Psoas muscle (tissue), 8 donors: ENCODE measurements around the gene LARP1. TPM values are rescaled to one million over a fixed set of nuclear protein-coding genes. Genes with fewer than 3 reads are reported as not detected.
"Not testable (repeated sequence)": the region's sequence is repeated elsewhere in the genome, so short reads cannot be mapped to it uniquely, and the experiment has no call there.

Experiments
- ATAC-seq, 4 donors: fragments of 200-7000 bp; cut with Tn5 transposase; one replicate each; pipeline ENCODE4 v1.9.1; 2020; ENCODE audit warnings: moderate library complexity in 3 of 4, mild to moderate bottlenecking in 2 of 4
- DNase-seq, 2 donors: peaks; one replicate each; pipeline ENCODE4 v3.0.0-alpha.2; 2020
- H3K27ac ChIP-seq: fragments of 200-600 bp; one replicate; pipeline ENCODE4 v1.8.0; 2022
- H3K27me3 ChIP-seq, 3 donors: fragments of 200-600 bp in 1 of 3; one replicate each; pipeline versions ENCODE4 v1.6.1 to v1.8.0; 2013 to 2022; ENCODE audit warnings: low read length in 2 of 3, mild to moderate bottlenecking in 2 of 3, moderate library complexity in 1 of 3; ENCODE audit not compliant: insufficient read depth in 3 of 3
- H3K36me3 ChIP-seq, 2 donors: fragments of 200-600 bp in 1 of 2; one replicate each; pipeline versions ENCODE4 v1.6.1 to v1.8.0; 2013 to 2022; ENCODE audit warnings: low read depth in 1 of 2, mild to moderate bottlenecking in 1 of 2, moderate library complexity in 1 of 2; ENCODE audit not compliant: insufficient read depth in 1 of 2
- H3K4me1 ChIP-seq: fragments of 200-600 bp; one replicate; pipeline ENCODE4 v1.8.0; 2022
- H3K4me3 ChIP-seq: fragments of 200-600 bp; one replicate; pipeline ENCODE4 v1.8.0; 2022; ENCODE audit warnings: mild to moderate bottlenecking
- H3K9me3 ChIP-seq: fragments of 200-600 bp; one replicate; pipeline ENCODE4 v1.8.0; 2022
- CTCF ChIP-seq: fragments of 200-600 bp; IDR thresholded peaks from one replicate; pipeline ENCODE4 v1.8.0; 2022; ENCODE audit warnings: antibody characterized with exemption
- WGBS, 3 donors: extraction: QIAGEN DNeasy Blood & Tissue Kit; methylation state at CpG; one replicate each; pipeline versions ENCODE4 v1.1.6 to v1.1.7; 2013; 5-methylcytosine and 5-hydroxymethylcytosine counted together
- intact Hi-C, 2 donors: fragments of 100-400 bp; cut with DNase I; formaldehyde crosslinking; loops; one replicate each; pipeline versions ENCODE4 v1.11.0 to v1.14.2; 2022
- polyA plus RNA-seq, 3 donors: library from polyadenylated mRNA; stranded (reverse); fragments of 200-250 nt; gene quantifications; one replicate each; pipeline ENCODE4 v1.2.3, GENCODE V29; 2013
- total RNA-seq, 4 donors: library from RNA; stranded (reverse); fragmentation: NEBNext Ultra II Directional in 2 of 4; extraction: Animal tissue kit (Norgen Biotek cat#: 25700) in 2 of 4; gene quantifications; one replicate each; pipeline versions ENCODE4 v1.2.1 to v1.2.4, GENCODE V29; 2021 to 2023
- donor health status: healthy with polysubstance abuse.
- donor health status: DM: no; HTN: no; CAD: no; lungs with moderate emphysema.
- donor health status: Bipolar disorder and iron deficiency.
- donor health status: healthy.
- donor health status: DM: yes; HTN: yes; CAD: no.
- donor health status: DM: no; HTN: no; CAD: no.
- donor health status: DM: no; HTN: no; CAD: no.
- donor health status: DM: yes; HTN: yes; CAD: no.

Gene LARP1
- total and polyA plus RNA-seq, 7 donors = 34.1 to 173 (median 108) TPM

GRCh38 chr5:154732212-154732611, 23.0 kb upstream of the LARP1 start:
- no peak overlapping the region for H3K4me3 ChIP-seq
- H3K4me1 ChIP-seq = peaks cover 3% of the 10 kb centered on the region
- no peak for TF ChIP-seq CTCF
- no peaks in the 10 kb centered on the region for H3K9me3 ChIP-seq
- H3K27me3 ChIP-seq = no peaks in the 10 kb centered on the region
- H3K27ac ChIP-seq = no peak overlapping the region
- no peak for DNase-seq
- ATAC-seq = peak in 1 of 4 donors; percentile 32
- intact Hi-C loops = no loop called here
- 97 to 100% (median 97%) methylated on average over 1 of the region's 1 CpG for WGBS, 3 donors
- H3K36me3 ChIP-seq = no peaks in the 10 kb centered on the region

- Histone ChIP-seq H3K9me3 (no peaks in the 10 kb centered on the region), H3K36me3 (no peaks in the 10 kb centered on the region), H3K4me1 (no peaks in the 10 kb centered on the region), H3K27ac (no peak overlapping the region), H3K27me3 (no peaks in the 10 kb centered on the region), H3K4me3 (no peak overlapping the region)
- intact Hi-C loops = no loop called here
- ATAC-seq (no peak), DNase-seq (no peak)
- no peak for TF ChIP-seq CTCF
- 78 to 83% (median 80%) methylated on average over 7 of the region's 7 CpGs for WGBS, 3 donors
Observed at GRCh38 chr5:154734370-154735248, 20.6 kb upstream of the LARP1 start.

GRCh38 chr5:154735362-154735761, 19.8 kb upstream of the LARP1 start:
- intact Hi-C loops, H3K4me1 ChIP-seq, H3K4me3 ChIP-seq, ATAC-seq, H3K27me3 ChIP-seq, H3K36me3 ChIP-seq, H3K9me3 ChIP-seq, DNase-seq, H3K27ac ChIP-seq: not testable (repeated sequence)
- 95 to 99% (median 98%) methylated on average over 7 of the region's 7 CpGs for WGBS, 3 donors

GRCh38 chr5:154736372-154736771, 18.8 kb upstream of the LARP1 start:
- intact Hi-C loops = not testable (repeated sequence)

GRCh38 chr5:154737667-154738320, 17.4 kb upstream of the LARP1 start:
- H3K36me3 ChIP-seq = no peaks in the 10 kb centered on the region
- DNase-seq = no peak
- H3K4me1 ChIP-seq = peaks cover 18% of the 10 kb centered on the region
- no peak for ATAC-seq
- 69 to 84% (median 78%) methylated on average over 6 of the region's 6 CpGs for WGBS, 3 donors
- TF ChIP-seq CTCF = no peak
- intact Hi-C loops = no loop called here
- H3K27me3 ChIP-seq = no peaks in the 10 kb centered on the region
- no peaks in the 10 kb centered on the region for H3K9me3 ChIP-seq
- no peak overlapping the region for H3K4me3 ChIP-seq
- no peak overlapping the region for H3K27ac ChIP-seq

More at GRCh38 chr5:154736372-154736771, 18.8 kb upstream of the LARP1 start:
- H3K9me3 ChIP-seq, H3K27me3 ChIP-seq, ATAC-seq, H3K4me3 ChIP-seq, H3K27ac ChIP-seq, H3K36me3 ChIP-seq, DNase-seq: not testable (repeated sequence)
- WGBS, 3 donors = 95 to 100% (median 96%) methylated on average over 1 of the region's 1 CpG
- H3K4me1 ChIP-seq = peaks cover 13% of the 10 kb centered on the region
